ENCODE measurements around the gene TMEM95.
"Not testable (repeated sequence)": the region's sequence is repeated elsewhere in the genome, so short reads cannot be mapped to it uniquely, and the experiment has no call there.

TMEM95 gene

GRCh38 chr17:7324438-7324779 is 30.5 kb upstream of the TMEM95 start:
- DNase-seq = no peak

- DNase-seq = no peak
Observed at GRCh38 chr17:7325031-7325528, 29.9 kb upstream of the TMEM95 start.

- no peak for DNase-seq
Observed at GRCh38 chr17:7326186-7326585, 28.8 kb upstream of the TMEM95 start.

GRCh38 chr17:7327056-7327455 is 27.9 kb upstream of the TMEM95 start:
- no peak for DNase-seq

GRCh38 chr17:7327501-7327900 is 27.5 kb upstream of the TMEM95 start:
- no peak for DNase-seq

- DNase-seq = no peak
Observed at GRCh38 chr17:7328009-7328408, 26.9 kb upstream of the TMEM95 start.

GRCh38 chr17:7328840-7329373 is 26.0 kb upstream of the TMEM95 start, which contains the start of gene NEURL4:
Gene NEURL4 (minus strand): TSS chr17:7329335. CDS start chr17:7329312, 23 bp downstream.
- DNase-seq = no peak

GRCh38 chr17:7329374-7329996 is 25.5 kb upstream of the TMEM95 start:
- DNase-seq = peak; percentile 71 to 73

- peak in 1 of 2 experiments; percentile 25 for DNase-seq
Observed at GRCh38 chr17:7329997-7330637, 24.8 kb upstream of the TMEM95 start.

- DNase-seq = no peak
Observed at GRCh38 chr17:7330638-7331015, 24.3 kb upstream of the TMEM95 start.

- no peak for DNase-seq
Observed at GRCh38 chr17:7332111-7332510, 22.8 kb upstream of the TMEM95 start.

GRCh38 chr17:7332600-7333069 is 22.3 kb upstream of the TMEM95 start:
- DNase-seq = not testable (repeated sequence)

- DNase-seq = no peak
Observed at GRCh38 chr17:7334938-7335538, 19.9 kb upstream of the TMEM95 start.

GRCh38 chr17:7335765-7336164 is 19.2 kb upstream of the TMEM95 start:
- DNase-seq = not testable (repeated sequence)

- peak; percentile 31 to 35 for DNase-seq
Observed at GRCh38 chr17:7336240-7337175, 18.4 kb upstream of the TMEM95 start, which contains the start of gene ACAP1. Gene ACAP1 (plus strand): TSS chr17:7336529. CDS start chr17:7336735, 206 bp downstream.

- not testable (repeated sequence) for DNase-seq
Observed at GRCh38 chr17:7337600-7337999, 17.4 kb upstream of the TMEM95 start.

GRCh38 chr17:7340179-7340578 is 14.8 kb upstream of the TMEM95 start:
- DNase-seq = peak in 1 of 2 experiments; percentile 4

GRCh38 chr17:7341842-7342241 is 13.1 kb upstream of the TMEM95 start:
- no peak for DNase-seq

- no peak for DNase-seq
Observed at GRCh38 chr17:7343250-7343649, 11.7 kb upstream of the TMEM95 start.

- no peak for DNase-seq
Observed at GRCh38 chr17:7346761-7347614, 8.0 kb upstream of the TMEM95 start.

Data from AML-193 (cell line).